NCI-H146 treated with DMSO at 0.1 percent for 48 hours (cell line): ENCODE measurements around the gene FARP2.
"Not testable (repeated sequence)": the region's sequence is repeated elsewhere in the genome, so short reads cannot be mapped to it uniquely, and the experiment has no call there.

ENCODE experiments used
- DNase-seq: peaks from one replicate; lab custom pipeline; 2025; ENCODE audit not compliant: unreplicated experiment; lab: John Stamatoyannopoulos, UW

Gene FARP2

GRCh38 chr2:241525818-241526780 lies 170.0 kb downstream of the FARP2 start:
- DNase-seq = not testable (repeated sequence)

GRCh38 chr2:241530571-241530970 lies 174.5 kb downstream of the FARP2 start:
- DNase-seq = no peak

- DNase-seq = no peak
Measured at GRCh38 chr2:241531161-241531722, 175.2 kb downstream of the FARP2 start.

- no peak for DNase-seq
Measured at GRCh38 chr2:241532168-241532567, 176.1 kb downstream of the FARP2 start.

GRCh38 chr2:241532733-241533601 lies 176.9 kb downstream of the FARP2 start:
- no peak for DNase-seq

GRCh38 chr2:241534293-241534692 lies 178.2 kb downstream of the FARP2 start:
- DNase-seq = no peak

GRCh38 chr2:241534701-241535375 lies 178.8 kb downstream of the FARP2 start:
- DNase-seq = no peak

GRCh38 chr2:241535871-241536655 lies 180.0 kb downstream of the FARP2 start:
- no peak for DNase-seq

GRCh38 chr2:241538838-241539615 lies 182.9 kb downstream of the FARP2 start:
- DNase-seq = no peak

GRCh38 chr2:241539616-241540374 lies 183.7 kb downstream of the FARP2 start:
- no peak for DNase-seq

- no peak for DNase-seq
Measured at GRCh38 chr2:241540401-241540770, 184.3 kb downstream of the FARP2 start.

GRCh38 chr2:241540771-241541561 lies 184.9 kb downstream of the FARP2 start:
- no peak for DNase-seq

- no peak for DNase-seq
Measured at GRCh38 chr2:241541564-241542277, 185.6 kb downstream of the FARP2 start.

GRCh38 chr2:241542278-241542605 lies 186.2 kb downstream of the FARP2 start:
- DNase-seq = no peak
